Airway epithelial cell (primary cell): ENCODE data around the gene CLDN25. TPM values are rescaled to one million over a fixed set of nuclear protein-coding genes. Genes with fewer than 3 reads are reported as not detected.

Source experiments
- total RNA-seq: library from RNA; depleted of rRNA; stranded (reverse); fragments of >200 nt; gene quantifications from 2 replicates; pipeline ENCODE4 v1.2.3, GENCODE V29; 2015

CLDN25 gene
- total RNA-seq: not detected in 2 replicates

DNA sequence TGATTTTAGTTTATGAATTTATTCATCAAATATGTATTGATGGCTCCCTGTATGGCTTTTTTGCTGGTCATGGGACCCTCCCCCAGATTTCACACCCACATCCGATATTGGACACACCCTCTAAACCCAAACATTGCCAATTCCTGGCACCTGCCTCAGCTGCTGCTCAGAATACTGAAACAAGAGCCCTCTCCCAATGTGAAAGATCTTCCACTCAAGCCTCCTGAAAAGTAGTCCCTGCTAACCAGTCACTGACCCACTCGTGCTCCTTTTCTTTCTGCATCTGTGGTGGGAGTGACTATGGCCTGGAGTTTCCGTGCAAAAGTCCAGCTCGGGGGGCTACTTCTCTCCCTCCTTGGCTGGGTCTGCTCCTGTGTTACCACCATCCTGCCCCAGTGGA is at the start of gene CLDN25:
Gene CLDN25, plus strand, starts transcription at position 301 of the 400 bp plus-strand sequence. Its CDS starts 0 bp downstream, at position 301.

DNA sequence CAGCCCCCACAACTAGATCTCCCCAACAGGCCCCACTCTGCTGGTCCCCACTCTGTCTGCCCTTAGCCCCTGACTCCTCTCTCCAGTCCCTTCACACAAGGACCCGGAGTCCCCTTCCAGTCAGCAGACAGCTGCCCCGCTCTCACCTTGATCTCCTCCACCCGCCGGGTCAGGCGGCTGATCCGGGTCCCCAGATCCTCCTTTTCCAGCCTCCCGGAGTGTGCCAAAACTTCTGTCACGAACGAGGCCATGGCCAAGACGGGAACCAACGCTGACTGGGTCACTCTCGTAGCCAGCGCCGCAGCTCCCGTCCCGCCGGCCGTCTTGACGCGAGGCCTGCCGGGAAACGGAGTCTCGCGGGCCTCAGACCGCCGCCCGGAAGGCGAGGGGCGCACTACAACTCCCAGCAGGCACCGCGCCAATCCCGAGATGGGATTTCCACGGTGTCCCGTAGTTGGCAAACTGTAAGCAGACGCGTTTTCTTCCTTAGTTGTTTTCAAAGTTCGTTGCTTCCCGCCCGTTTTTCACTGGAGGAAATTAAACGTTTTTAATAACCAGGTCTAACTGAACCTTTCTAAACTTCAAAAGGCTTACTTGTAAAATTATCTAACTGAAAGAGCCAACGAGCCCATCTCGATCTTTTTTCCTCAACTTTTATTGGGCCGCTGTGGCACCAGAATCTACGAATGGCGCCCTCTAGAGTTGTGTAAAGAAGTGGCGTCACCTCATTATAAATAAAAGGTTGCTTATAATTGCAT is 6.0 kb upstream of the CLDN25 start, which contains the start of gene ZW10:
Gene ZW10, minus strand, starts transcription at position 277 of the 758 bp plus-strand sequence. Its CDS starts 26 bp downstream, at position 251.

Other genes with a start within 250 kb of the CLDN25 start
- not detected in 2 replicates for gene TMPRSS5, start 73.5 kb upstream of the CLDN25 start, total RNA-seq
- 14.9 and 18.4 TPM in 2 replicates for gene ZW10, start 6.1 kb upstream of the CLDN25 start, total RNA-seq
- gene USP28, start 95.8 kb downstream of the CLDN25 start, total RNA-seq: 21.6 and 23.8 TPM in 2 replicates
- gene HTR3B, start 125.0 kb downstream of the CLDN25 start, total RNA-seq: not detected in 2 replicates
- gene HTR3A, start 195.3 kb downstream of the CLDN25 start, total RNA-seq: not detected in 2 replicates